ENCODE data around the gene CCDC74A.

GRCh38 chr2:131493199-131493968, 34.3 kb upstream of the CCDC74A start:
- TF ChIP-seq CTCF (IDR thresholded peaks at IDR 0.05; ENCODE audit: low read depth, low read length) (no peak), EZH2phosphoT487 (IDR thresholded peaks at IDR 0.05; ENCODE audit: low read depth) (no peak)
